Spleen (tissue), 7 donors: ENCODE data around the gene FLYWCH1.

Source experiments
- CTCF ChIP-seq, 11 experiments: fragments of 200-600 bp in 7 of 11; fragments of 450-650 bp in 4 of 11; sonication (generic) in 4 of 11; IDR thresholded peaks in 8 of 11; conservative IDR thresholded peaks in 3 of 11; 1 replicate in 7 of 11; 2 replicates in 4 of 11; pipeline versions ENCODE4 v1.4.0 to v1.8.0; 2016 to 2021; ENCODE audit warnings: antibody characterized with exemption in 11 of 11, inconsistent platforms in 4 of 11, mild to moderate bottlenecking in 1 of 11
- POLR2A ChIP-seq, 3 donors: fragments of 450-650 bp; IDR thresholded peaks; one replicate each; pipeline ENCODE4 v1.5.1; 2017; ENCODE audit warnings: antibody characterized with exemption in 3 of 3, mild to moderate bottlenecking in 1 of 3
- POLR2AphosphoS5 ChIP-seq, 3 donors: sonication (generic); formaldehyde crosslinking; IDR thresholded peaks; one replicate each; pipeline ENCODE4 v1.5.1; 2017; ENCODE audit warnings: antibody characterized with exemption in 3 of 3
- donor health status: DM: no; HTN: no; CAD: no; lungs with moderate emphysema.
- donor health status: DM: no; HTN: no; CAD: no.
- donor health status: DM: no; HTN: no; CAD: no.

GRCh38 chr16:2979669-2980226 is 68.0 kb downstream of the FLYWCH1 start:
- TF ChIP-seq POLR2AphosphoS5 (IDR thresholded peaks at IDR 0.05) (no peak), CTCF (IDR thresholded peaks at IDR 0.05 in 8 of 11, conservative IDR thresholded peaks at IDR 0.05 in 3 of 11) (no peak), POLR2A (IDR thresholded peaks at IDR 0.05) (no peak)
